K562 (cell line): ENCODE measurements around the gene SNAPC2. TPM values are rescaled to one million over a fixed set of nuclear protein-coding genes. Genes with fewer than 3 reads are reported as not detected.

Experiments used
- ATAC-seq: fragments of 200-7000 bp; cut with Tn5 transposase; 3 replicates; pipeline ENCODE4 v1.9.1; 2020; ENCODE audit warnings: moderate library complexity
- BruUV-seq: library from RNA; stranded (reverse); fragments of 400-500 nt; replicated peaks from 2 replicates; lab custom pipeline; 2021; lab: Mats Ljungman, UMichigan
- CTCF ChIA-PET: fragments of 300-600 bp; formaldehyde crosslinking; extraction: SDS; loops from one replicate; lab custom pipeline; 2021; ENCODE audit warnings: low intra/inter-chr PET ratio; lab: Yijun Ruan, JAX
- POLR2A ChIA-PET: fragments of 300-600, 350-650 bp; sonication (Branson Sonifier 250); formaldehyde crosslinking; extraction: SDS; loops from one replicate; lab custom pipeline; 2021; ENCODE audit warnings: antibody characterized with exemption, inconsistent platforms; lab: Yijun Ruan, JAX
- DNase-seq, 4 experiments: peaks; one replicate each; pipeline versions ENCODE4 v3.0.0 to v3.0.0-alpha.2; 2011 to 2018; ENCODE audit warnings: low spot score in 3 of 4, mixed read lengths in 3 of 4; ENCODE audit errors: extremely low read depth in 1 of 4
- FAIRE-seq: peaks from 2 replicates; lab custom pipeline; 2011; peaks lifted over from hg19 to GRCh38; lab: Jason Lieb, UNC
- H2AFZ ChIP-seq: 2 replicates; pipeline ENCODE4 v1.6.0; 2011; ENCODE audit warnings: low read depth, low read length, control low read depth, inconsistent platforms
- H3K27ac ChIP-seq: fragments of 200-600 bp; 3 replicates; pipeline ENCODE4 v1.8.0; 2011; ENCODE audit warnings: low read depth, mild to moderate bottlenecking, control low read depth, inconsistent platforms, low read length, moderate library complexity, mixed read lengths; ENCODE audit errors: extremely low read depth
- H3K27me3 ChIP-seq, 2 experiments: fragments of 300-600 bp in 1 of 2; 2 replicates in 1 of 2; 3 replicates in 1 of 2; pipeline versions ENCODE4 v1.6.0 to v1.8.0; 2011; ENCODE audit warnings: inconsistent platforms in 2 of 2, low read length in 2 of 2, mild to moderate bottlenecking in 1 of 2, mixed read lengths in 1 of 2, moderate library complexity in 1 of 2; ENCODE audit not compliant: control insufficient read depth in 2 of 2, insufficient read depth in 2 of 2
- H3K36me3 ChIP-seq: fragments of 300-600 bp; 3 replicates; pipeline ENCODE4 v1.8.0; 2011; ENCODE audit warnings: mild to moderate bottlenecking, low read length, inconsistent platforms; ENCODE audit not compliant: control insufficient read depth, insufficient read depth
- H3K4me1 ChIP-seq, 2 experiments: fragments of 200-600 bp in 1 of 2; replicated peaks in 1 of 2; 2 replicates in 1 of 2; 3 replicates in 1 of 2; pipeline versions ENCODE4 v1.5.1 to v1.8.0; 2011; ENCODE audit warnings: inconsistent platforms in 2 of 2, low read length in 2 of 2, mild to moderate bottlenecking in 1 of 2, mixed read lengths in 1 of 2, moderate library complexity in 1 of 2; ENCODE audit not compliant: control insufficient read depth in 2 of 2, insufficient read depth in 2 of 2
- H3K4me2 ChIP-seq: 2 replicates; pipeline ENCODE4 v1.6.1; 2011; ENCODE audit warnings: low read length, control low read depth, inconsistent platforms, mixed read lengths; ENCODE audit not compliant: insufficient read depth
- H3K4me3 ChIP-seq: fragments of 200-600 bp; sonication (generic), shearing (Covaris generic); 2 replicates; pipeline ENCODE4 v1.5.1; 2016; ENCODE audit warnings: control low read depth, inconsistent platforms
- H3K79me2 ChIP-seq: fragments of 200-600 bp; 3 replicates; pipeline ENCODE4 v1.8.0; 2011; ENCODE audit warnings: low read length, inconsistent platforms; ENCODE audit not compliant: control insufficient read depth, insufficient read depth
- H3K9ac ChIP-seq, 2 experiments: 2 replicates each; pipeline versions ENCODE4 v1.6.0 to v1.6.1; 2011; ENCODE audit warnings: low read depth in 2 of 2, low read length in 2 of 2, control low read depth in 1 of 2, inconsistent platforms in 1 of 2, mild to moderate bottlenecking in 1 of 2, mixed read lengths in 1 of 2; ENCODE audit not compliant: insufficient read depth in 1 of 2
- H3K9me1 ChIP-seq: one replicate; pipeline ENCODE4 v1.6.0; 2011; ENCODE audit warnings: inconsistent platforms, mild to moderate bottlenecking, low read length, moderate library complexity; ENCODE audit not compliant: control insufficient read depth, insufficient read depth
- H3K9me3 ChIP-seq: replicated peaks from 2 replicates; pipeline ENCODE4 v1.5.1; 2011; ENCODE audit warnings: low read depth, low read length, inconsistent platforms; ENCODE audit not compliant: control insufficient read depth, insufficient read depth
- H4K20me1 ChIP-seq: replicated peaks from 2 replicates; pipeline ENCODE4 v1.6.1; 2011; ENCODE audit warnings: low read length, inconsistent platforms, mixed read lengths; ENCODE audit not compliant: control insufficient read depth, insufficient read depth
- BRF1 ChIP-seq: IDR thresholded peaks from 3 replicates; pipeline ENCODE4 v1.6.1; 2011; ENCODE audit warnings: borderline replicate concordance, mild to moderate bottlenecking; ENCODE audit not compliant: insufficient read length; ENCODE audit errors: extremely low read depth
- POLR2G ChIP-seq: fragments of 200-400 bp; formaldehyde crosslinking; IDR thresholded peaks from 2 replicates; pipeline ENCODE4 v1.6.1; 2017; ENCODE audit warnings: low read depth, mild to moderate bottlenecking, antibody characterized with exemption, low read length, moderate library complexity
- SIRT6 ChIP-seq: IDR thresholded peaks from one replicate; pipeline ENCODE4 v1.6.1; 2012; ENCODE audit warnings: low read depth, mild to moderate bottlenecking, control low read depth, inconsistent platforms, low read length, moderate library complexity
- ZBTB2 ChIP-seq: fragments of 450-650 bp; IDR thresholded peaks from 2 replicates; pipeline ENCODE4 v1.6.1; 2016; ENCODE audit warnings: antibody characterized with exemption
- WGBS: fragments of 100-300 bp; shearing (Covaris generic); methylation state at CpG from one replicate; pipeline ENCODE4 v1.1.6; 2016; ENCODE audit warnings: low coverage, mixed read lengths; ENCODE audit not compliant: insufficient coverage; ENCODE audit errors: missing lambda C conversion rate; 5-methylcytosine and 5-hydroxymethylcytosine counted together
- in situ Hi-C: fragments of 300-500 bp; cut with MboI; formaldehyde crosslinking; loops from 4 replicates; pipeline ENCODE4 v1.15.0; 2018; ENCODE audit warnings: inconsistent platforms, mixed read lengths
- intact Hi-C: fragments of 100-400 bp; cut with micrococcal nuclease; formaldehyde crosslinking; loops from 2 replicates; pipeline ENCODE4 v1.14.2; 2022
- polyA plus RNA-seq, 8 experiments: library from polyadenylated mRNA; depleted of rRNA in 4 of 8; stranded (reverse) in 5 of 8; unstranded in 3 of 8; fragments of >200 nt; fragmentation: Nextera tagmentation in 2 of 8; fragmentation: Illumina TruSeq in 1 of 8; extraction: Ambion mirVana in 2 of 8; extraction: Trizol in 1 of 8; gene quantifications; 2 replicates each; pipeline versions ENCODE4 v1.2.1 to v1.2.3, GENCODE V29; 2011 to 2014; ENCODE audit warnings: inconsistent platforms in 1 of 8, missing spikeins in 1 of 8
- total RNA-seq, 7 experiments: library from RNA; depleted of rRNA in 6 of 7; stranded (reverse); fragments of >200 nt in 6 of 7; fragmentation: Illumina TruSeq in 2 of 7; extraction: Trizol in 2 of 7; gene quantifications; 2 replicates each; pipeline versions ENCODE4 v1.2.1 to v1.2.3, GENCODE V29; 2011 to 2021; ENCODE audit warnings: low replicate concordance in 1 of 7

Gene SNAPC2
- total and polyA plus RNA-seq, 9 of the 15 experiments (the other 6 are each of a cell fraction or from before 2014, with no cell fraction given) = 0.59 to 45.1 (median 15.3) TPM

- POLR2A ChIA-PET = interaction anchor here (0.5 to 3.7 kb wide), 3 partner anchors 24 to 132 kb away, joined by 3 to 15 read pairs (median 6); partner anchors contain the start of gene TIMM44
- peaks cover 0 to 4% of the 10 kb centered on the region in 2 experiments; a peak in 2 of 5 replicates for H3K4me1 ChIP-seq
- intact Hi-C loops = no loop called here
- no peaks in the 10 kb centered on the region; the same call in 1 of the 2 replicates for H4K20me1 ChIP-seq
- H3K4me3 ChIP-seq = no peak overlapping the region
- no peak for ATAC-seq
- no peak overlapping the region for H3K27ac ChIP-seq
- peak; percentile 51; the same call in 1 of the 2 replicates for TF ChIP-seq POLR2G
- TF ChIP-seq SIRT6 = no peak
- no peak for TF ChIP-seq BRF1
- no peak for TF ChIP-seq ZBTB2
- TF ChIP-seq, all 486 proteins: peak for 1
- DNase-seq (no peak), FAIRE-seq (no peak)
- Histone ChIP-seq H3K9ac (peak overlapping the region in 1 of 2 experiments; percentile 70; a peak in 2 of 4 replicates), H3K4me2 (no peak overlapping the region), H3K9me3 (no peaks in the 10 kb centered on the region), H3K9me1 (no peaks in the 10 kb centered on the region), H3K79me2 (no peaks in the 10 kb centered on the region), H3K27me3 (no peaks in the 10 kb centered on the region), H2AFZ (no peak overlapping the region), H3K36me3 (peaks cover 89% of the 10 kb centered on the region; the same call in 2 of the 3 replicates)
- BruUV-seq = no TSS peak
- CTCF ChIA-PET = no interaction called here
- in situ Hi-C loops = no loop called here
- WGBS = 94% methylated on average over 15 of the region's 15 CpGs
These were observed 48.1 kb downstream of the SNAPC2 start for GRCh38 chr19:7968008-7968795.
